A673 (cell line): ENCODE data around the gene KCNQ4. TPM values are rescaled to one million over a fixed set of nuclear protein-coding genes. Genes with fewer than 3 reads are reported as not detected.

ENCODE experiments used
- BruUV-seq: library from RNA; stranded (reverse); fragments of 400-500 nt; replicated peaks from 2 replicates; lab custom pipeline; 2021; lab: Mats Ljungman, UMichigan
- CTCF ChIA-PET: fragments of 300-600 bp; sonication (Branson Sonifier 250); formaldehyde crosslinking; loops from one replicate; lab custom pipeline; 2022; ENCODE audit warnings: antibody characterized with exemption; lab: Charles Lee
- POLR2A ChIA-PET: fragments of 300-600 bp; sonication (Branson Sonifier 250); formaldehyde crosslinking; loops from one replicate; lab custom pipeline; 2022; ENCODE audit warnings: antibody characterized with exemption; ENCODE audit not compliant: low non-redundant PET; lab: Charles Lee
- DNase-seq: peaks from one replicate; pipeline ENCODE4 v3.0.0-alpha.2; 2015; ENCODE audit warnings: low spot score
- H3K27ac ChIP-seq: fragments of 200-600 bp; sonication (generic); 2 replicates; pipeline ENCODE4 v1.5.1; 2016; ENCODE audit warnings: mixed run types, low read depth, mild to moderate bottlenecking, mixed read lengths, antibody characterized with exemption, low read length; ENCODE audit not compliant: poor library complexity, severe bottlenecking
- H3K27me3 ChIP-seq: fragments of 200-600 bp; sonication (generic); replicated peaks from 2 replicates; pipeline ENCODE4 v1.6.1; 2017; ENCODE audit warnings: mixed run types, low read depth, mild to moderate bottlenecking, mixed read lengths, antibody characterized with exemption, low read length; ENCODE audit not compliant: insufficient read depth, poor library complexity
- H3K36me3 ChIP-seq: fragments of 200-600 bp; sonication (generic); 2 replicates; pipeline ENCODE4 v1.6.1; 2016; ENCODE audit warnings: mixed run types, mild to moderate bottlenecking, mixed read lengths, antibody characterized with exemption, low read length; ENCODE audit not compliant: insufficient read depth, poor library complexity, severe bottlenecking
- H3K4me1 ChIP-seq: fragments of 200-600 bp; sonication (generic); 2 replicates; pipeline ENCODE4 v1.6.1; 2017; ENCODE audit warnings: mixed run types, mild to moderate bottlenecking, mixed read lengths, antibody characterized with exemption, low read length; ENCODE audit not compliant: insufficient read depth, poor library complexity, severe bottlenecking
- H3K4me3 ChIP-seq: fragments of 200-600 bp; sonication (generic); 2 replicates; pipeline ENCODE4 v1.5.1; 2016; ENCODE audit warnings: low read depth, mixed run types, mild to moderate bottlenecking, mixed read lengths, low read length; ENCODE audit not compliant: poor library complexity, severe bottlenecking
- H3K9me3 ChIP-seq: fragments of 200-600 bp; sonication (generic); 2 replicates; pipeline ENCODE4 v1.6.1; 2016; ENCODE audit warnings: mixed run types, low read depth, mild to moderate bottlenecking, mixed read lengths, antibody characterized with exemption, low read length; ENCODE audit not compliant: poor library complexity, severe bottlenecking
- CTCF ChIP-seq: fragments of 300-800, 200-600 bp; sonication (generic); conservative IDR thresholded peaks from 2 replicates; pipeline ENCODE4 v1.5.1; 2017; ENCODE audit warnings: low read depth, mild to moderate bottlenecking, antibody characterized with exemption, low read length, moderate library complexity, mixed read lengths
- EZH2 ChIP-seq: fragments of 200-600 bp; sonication (generic); IDR thresholded peaks from 2 replicates; pipeline ENCODE4 v1.6.1; 2017; ENCODE audit warnings: borderline replicate concordance, low read depth, mild to moderate bottlenecking, mixed read lengths, antibody characterized with exemption, low read length; ENCODE audit not compliant: poor library complexity, severe bottlenecking
- intact Hi-C: fragments of 100-400 bp; cut with micrococcal nuclease; formaldehyde crosslinking; loops from one replicate; pipeline ENCODE4 v1.10.0; 2022; ENCODE audit not compliant: unreplicated experiment
- total RNA-seq: library from RNA; stranded (reverse); gene quantifications from 2 replicates; pipeline ENCODE4 v1.2.3, GENCODE V29; 2021

Gene KCNQ4
- total RNA-seq, 1 experiment from 2014 or later = 0.62 TPM

DNA sequence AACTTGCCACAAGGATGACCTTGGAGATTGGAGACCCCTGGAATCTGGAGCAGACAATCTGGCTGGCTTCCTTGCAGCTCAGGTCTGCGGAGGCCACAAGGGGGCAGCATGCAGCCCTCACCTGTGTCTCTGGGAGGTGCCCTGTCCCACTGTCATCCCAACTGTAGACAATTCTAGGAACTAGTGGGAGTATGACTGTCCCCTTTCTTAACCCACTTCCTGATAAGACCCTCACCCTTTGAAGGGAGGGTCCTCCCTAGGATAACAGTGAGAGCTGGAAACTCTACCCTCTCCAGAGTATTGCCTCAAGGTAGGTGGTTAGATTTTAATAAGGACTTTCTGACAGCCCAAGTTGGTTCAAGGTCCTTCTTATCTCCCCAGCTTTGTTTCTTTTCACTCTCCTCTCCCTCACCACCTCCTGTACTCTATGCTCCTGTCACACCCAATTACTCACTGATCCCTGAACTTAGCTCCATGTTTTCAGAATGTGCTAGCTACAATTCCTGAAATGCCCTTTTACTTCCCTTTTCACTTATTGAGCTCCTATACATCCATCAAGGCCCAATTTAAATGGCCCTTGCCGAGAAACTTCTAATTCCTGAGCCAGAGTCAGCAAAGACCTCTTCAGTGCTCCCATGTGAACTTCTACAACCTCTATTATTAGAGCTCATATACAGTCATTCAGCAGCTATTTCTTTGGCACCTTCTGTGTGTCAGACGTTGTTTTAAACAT, 9.2 kb upstream of the KCNQ4 start:
- Histone ChIP-seq H3K4me3 (no peak overlapping the region), H3K27ac (no peak overlapping the region), H3K9me3 (peaks cover 15% of the 10 kb centered on the region), H3K4me1 (no peaks in the 10 kb centered on the region), H3K27me3 (no peaks in the 10 kb centered on the region), H3K36me3 (peaks cover 13% of the 10 kb centered on the region)
- BruUV-seq = no TSS peak
- POLR2A ChIA-PET = no interaction called here
- TF ChIP-seq CTCF = peak; percentile 87
- no peak for TF ChIP-seq EZH2
- peak; percentile 49 for DNase-seq
- intact Hi-C loops = loop anchor here (5.0 kb wide), 1 partner anchor 178 kb away; no protein-coding TSS in a partner anchor
- CTCF ChIA-PET = interaction anchor here (0.5 to 1.3 kb wide), 7 partner anchors 9 to 179 kb away, joined by 3 to 8 read pairs (median 4); partner anchors contain the start of gene NFYC

GRCh38 chr1:40776236-40777072, 7.1 kb upstream of the KCNQ4 start:
- BruUV-seq = no TSS peak
- H3K9me3 ChIP-seq = peaks cover 15% of the 10 kb centered on the region
- POLR2A ChIA-PET = no interaction called here
- no peak overlapping the region for H3K27ac ChIP-seq
- H3K36me3 ChIP-seq = peaks cover 3% of the 10 kb centered on the region
- CTCF ChIA-PET = interaction anchor here (0.7 kb wide), 1 partner anchor 172 kb away, joined by 5 read pairs; no protein-coding TSS in a partner anchor
- no peak for DNase-seq
- no peak for TF ChIP-seq CTCF
- TF ChIP-seq EZH2 = no peak
- no peak overlapping the region for H3K4me3 ChIP-seq
- no peaks in the 10 kb centered on the region for H3K27me3 ChIP-seq
- intact Hi-C loops = no loop called here
- no peaks in the 10 kb centered on the region for H3K4me1 ChIP-seq

DNA sequence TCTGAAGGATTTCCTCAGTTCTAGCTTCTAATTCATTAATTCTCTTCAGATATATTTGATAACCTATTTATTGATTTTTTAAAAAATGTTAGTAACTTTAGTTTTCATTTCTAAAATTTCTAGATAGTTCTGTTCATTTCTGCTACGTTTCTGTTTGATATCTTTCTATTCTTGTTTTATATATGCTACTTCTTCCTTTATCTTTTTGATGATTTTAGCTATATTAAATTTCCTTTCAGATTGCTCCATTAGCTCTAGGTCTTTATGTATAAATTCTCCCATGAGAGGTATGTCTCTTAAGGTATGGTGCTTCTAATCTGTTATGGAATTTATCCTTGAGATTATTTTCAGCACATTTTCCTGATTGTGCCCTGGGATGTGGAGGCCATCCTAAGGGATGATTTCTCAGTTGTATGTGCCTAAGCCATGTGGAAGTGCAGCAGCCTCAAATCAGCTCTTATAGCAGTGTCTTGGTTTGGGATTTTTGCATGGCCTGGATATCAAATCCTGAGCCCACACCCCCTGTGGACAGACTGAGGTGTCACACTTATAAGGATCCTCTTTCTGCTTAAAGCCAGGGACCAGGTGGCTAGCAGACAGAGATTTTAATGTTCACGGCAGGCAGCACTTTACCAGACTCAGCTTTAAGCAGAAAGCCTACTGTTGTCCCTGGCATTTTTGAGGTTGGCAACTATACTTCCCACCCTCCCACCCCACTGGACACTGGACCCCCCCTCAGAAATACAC, 6.2 kb upstream of the KCNQ4 start:
- intact Hi-C loops = no loop called here

More for the DNA sequence above, 6.2 kb upstream of the KCNQ4 start:
- peaks cover 15% of the 10 kb centered on the region for H3K9me3 ChIP-seq
- no peak overlapping the region for H3K27ac ChIP-seq
- no peak for DNase-seq
- H3K27me3 ChIP-seq = no peaks in the 10 kb centered on the region
- H3K4me3 ChIP-seq = no peak overlapping the region
- CTCF ChIA-PET = no interaction called here
- peaks cover 3% of the 10 kb centered on the region for H3K36me3 ChIP-seq
- BruUV-seq = no TSS peak
- no peak for TF ChIP-seq CTCF
- TF ChIP-seq EZH2 = no peak
- POLR2A ChIA-PET = no interaction called here
- H3K4me1 ChIP-seq = peaks cover 3% of the 10 kb centered on the region
